Activated naive CD4-positive, alpha-beta T cell treated with anti-CD3 and anti-CD28 coated beads, Interleukin-2, amount 10 ng/mL, durations not matched to agents 7 days and 5 days (primary cell): ENCODE data around the gene RIPOR3.

Experiments used
- CTCF ChIA-PET: fragments of 350-600 bp; sonication (Branson Sonifier 250); formaldehyde crosslinking; loops from one replicate; lab custom pipeline; 2021; ENCODE audit warnings: antibody characterized with exemption; lab: Charles Lee
- DNase-seq: peaks from one replicate; pipeline ENCODE4 v3.0.0-alpha.2; 2020
- H3K27ac Mint-ChIP-seq: one replicate; pipeline ENCODE4 v1.8.0; 2021; ENCODE audit warnings: mild to moderate bottlenecking, moderate library complexity, mixed read lengths
- H3K27me3 Mint-ChIP-seq: one replicate; pipeline ENCODE4 v1.8.0; 2021; ENCODE audit warnings: mild to moderate bottlenecking, mixed read lengths
- H3K36me3 Mint-ChIP-seq: one replicate; pipeline ENCODE4 v1.8.0; 2021; ENCODE audit warnings: mixed read lengths
- H3K4me1 Mint-ChIP-seq: one replicate; pipeline ENCODE4 v1.8.0; 2021; ENCODE audit warnings: mixed read lengths
- H3K4me3 Mint-ChIP-seq: one replicate; pipeline ENCODE4 v1.8.0; 2021; ENCODE audit warnings: mild to moderate bottlenecking, moderate library complexity, mixed read lengths
- H3K9me3 Mint-ChIP-seq: one replicate; pipeline ENCODE4 v1.8.0; 2021; ENCODE audit warnings: mixed read lengths

The RIPOR3 gene

DNA sequence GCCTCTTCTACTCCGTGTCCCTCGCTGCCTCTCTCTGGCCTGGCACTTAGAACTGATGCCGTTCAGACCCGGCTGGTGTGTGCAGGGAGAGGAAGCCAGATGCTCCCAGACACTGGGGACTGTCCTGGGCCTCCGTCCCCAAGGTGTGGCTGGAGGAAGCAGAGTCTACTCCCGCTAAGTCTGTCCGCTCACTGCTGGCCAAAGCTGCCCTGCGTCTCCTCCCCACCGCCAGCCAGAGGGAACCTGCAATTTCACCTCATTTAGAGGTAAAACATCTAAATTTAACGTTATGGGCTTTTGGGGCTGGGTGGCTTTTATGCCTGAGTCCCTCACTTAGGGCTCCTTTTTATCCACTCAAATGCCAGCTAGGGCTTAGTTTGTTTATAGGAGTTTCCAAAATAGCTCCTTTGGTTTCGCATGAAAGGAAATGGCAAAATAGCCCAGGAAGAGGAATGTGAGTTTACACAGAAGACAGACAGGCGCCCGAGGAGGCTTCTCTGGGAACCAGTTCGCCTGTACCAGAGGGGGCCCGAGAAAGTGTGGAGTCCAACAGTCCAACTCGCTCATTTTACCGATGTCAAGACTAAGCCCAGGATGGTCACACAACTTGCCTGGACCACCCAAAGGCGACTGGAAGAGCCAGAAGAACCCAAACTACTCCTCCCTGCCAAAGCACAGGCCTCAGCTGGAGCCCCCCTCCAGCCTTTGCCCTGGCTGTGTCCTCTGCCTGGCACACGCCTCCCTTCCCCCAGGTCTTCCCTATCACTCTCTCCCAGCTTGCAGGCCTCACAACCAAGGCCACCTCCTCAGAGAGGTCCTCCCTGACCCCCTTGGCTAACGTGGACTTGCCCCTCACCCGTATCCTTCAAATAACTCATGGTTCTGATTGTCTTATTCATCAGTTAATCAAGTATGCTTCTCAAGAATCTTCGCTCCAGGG is 54.5 kb downstream of the RIPOR3 start:
- no peaks in the 10 kb centered on the region for H3K4me1 Mint-ChIP-seq
- H3K27me3 Mint-ChIP-seq = peaks cover 19% of the 10 kb centered on the region
- no peak overlapping the region for H3K4me3 Mint-ChIP-seq
- no peak for DNase-seq
- H3K36me3 Mint-ChIP-seq = no peaks in the 10 kb centered on the region
- CTCF ChIA-PET = interaction anchor here (0.7 to 1.5 kb wide), 5 partner anchors 11 to 344 kb away, joined by 3 to 5 read pairs (median 4); partner anchors contain the start of gene RIPOR3
- no peak overlapping the region for H3K27ac Mint-ChIP-seq
- H3K9me3 Mint-ChIP-seq = no peaks in the 10 kb centered on the region

DNA sequence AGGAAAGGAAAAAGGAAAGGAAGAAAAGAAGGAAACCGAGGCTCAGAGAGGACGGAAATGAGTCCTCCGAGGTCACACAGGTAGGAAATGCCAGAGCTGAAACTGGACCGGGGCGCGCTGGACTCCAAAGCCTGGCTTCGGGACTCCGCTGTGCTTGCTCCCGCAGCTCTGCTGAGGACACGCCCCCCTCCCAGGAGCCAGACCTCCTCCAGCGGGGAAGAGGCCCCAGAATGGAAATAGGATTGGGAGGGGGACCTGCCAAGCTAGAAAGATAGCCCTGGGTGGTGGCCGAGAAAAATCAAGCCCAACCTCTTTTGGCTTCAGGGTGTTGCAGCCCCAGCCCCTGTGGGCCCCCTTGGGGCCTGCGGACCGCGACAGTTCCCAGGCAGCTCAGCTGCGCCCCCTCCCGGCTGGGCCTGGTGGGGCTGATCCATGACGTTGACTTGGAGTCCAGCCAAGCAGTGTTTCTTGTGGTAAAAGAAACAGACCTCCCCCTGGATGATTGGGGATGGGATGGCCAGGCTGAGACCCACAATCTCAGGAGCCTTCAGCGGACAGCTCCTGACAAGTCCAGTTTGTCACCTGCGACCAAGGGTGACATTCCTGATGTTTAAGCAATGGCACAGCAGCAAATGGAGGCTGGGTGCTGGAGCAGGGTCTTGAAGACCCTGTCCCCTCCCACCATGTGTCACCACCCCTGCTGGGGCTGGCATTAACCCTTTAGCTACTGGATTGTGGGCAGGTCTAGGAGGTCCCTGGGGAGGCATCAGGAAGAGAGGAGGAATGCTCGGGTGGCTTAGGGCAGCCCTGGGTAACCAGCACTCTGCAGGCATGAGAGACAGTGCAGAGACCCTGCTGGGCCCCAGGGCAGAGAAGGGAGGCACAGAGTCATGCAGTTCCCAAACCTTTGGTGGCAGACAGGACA is 55.4 kb downstream of the RIPOR3 start:
- CTCF ChIA-PET = interaction anchor here (0.7 to 2.1 kb wide), 12 partner anchors 9 to 344 kb away, joined by 3 to 8 read pairs (median 4); partner anchors contain the start of gene RIPOR3
- DNase-seq = peak; percentile 68
- H3K36me3 Mint-ChIP-seq = no peaks in the 10 kb centered on the region
- no peaks in the 10 kb centered on the region for H3K4me1 Mint-ChIP-seq
- no peak overlapping the region for H3K27ac Mint-ChIP-seq
- no peaks in the 10 kb centered on the region for H3K9me3 Mint-ChIP-seq
- peaks cover 19% of the 10 kb centered on the region for H3K27me3 Mint-ChIP-seq
- H3K4me3 Mint-ChIP-seq = no peak overlapping the region

DNA sequence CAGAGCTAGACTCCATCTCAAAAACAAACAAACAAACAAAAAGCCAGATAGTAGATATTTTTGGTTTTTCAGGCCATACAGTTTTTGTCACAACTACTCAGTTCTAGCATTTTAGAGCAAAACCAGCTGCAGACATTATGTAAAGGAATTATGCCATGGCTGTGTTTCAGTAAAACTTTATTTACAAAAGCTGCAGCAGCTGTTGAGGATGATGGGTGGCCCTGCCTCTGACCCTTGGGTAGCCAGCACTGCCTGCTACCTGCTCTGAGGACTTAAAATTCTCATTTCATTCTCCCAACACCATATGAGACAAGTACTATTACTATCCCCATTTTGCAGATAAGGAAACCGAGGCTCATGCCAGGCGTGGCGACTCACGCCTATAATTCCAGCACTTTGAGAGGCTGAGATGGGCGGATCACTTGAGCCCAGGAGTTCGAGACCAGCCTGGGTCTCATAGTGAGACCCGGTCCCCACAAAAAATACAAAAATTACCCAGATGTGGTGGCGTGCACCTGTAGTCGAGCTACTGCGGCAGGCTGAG is 56.3 kb downstream of the RIPOR3 start:
- Mint-ChIP-seq H3K9me3 (no peaks in the 10 kb centered on the region), H3K27me3 (peaks cover 19% of the 10 kb centered on the region), H3K4me1 (no peaks in the 10 kb centered on the region), H3K36me3 (no peaks in the 10 kb centered on the region), H3K27ac (no peak overlapping the region), H3K4me3 (no peak overlapping the region)
- DNase-seq = no peak
- CTCF ChIA-PET = interaction anchor here (0.6 to 2.1 kb wide), 9 partner anchors 8 to 157 kb away, joined by 3 to 8 read pairs (median 5); partner anchors contain the start of gene RIPOR3

DNA sequence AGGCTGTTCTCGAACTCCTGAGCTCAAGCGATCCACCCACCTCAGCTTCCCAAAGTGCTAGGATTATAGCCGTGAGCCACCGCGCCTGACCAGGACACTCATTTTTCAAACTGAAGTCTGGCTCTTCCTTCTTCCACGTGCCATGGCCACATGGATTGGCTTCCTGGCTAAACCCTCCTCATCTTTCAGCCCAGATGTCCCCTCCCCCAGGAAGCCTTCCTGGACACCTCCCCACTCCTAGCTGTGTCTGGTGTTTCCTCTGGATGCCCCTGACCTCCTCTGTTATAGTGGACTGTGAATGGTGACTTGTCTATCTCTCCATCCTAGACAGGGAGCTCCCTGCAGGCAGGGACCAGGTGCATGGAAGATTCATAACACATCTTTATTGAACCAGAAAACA is 57.2 kb downstream of the RIPOR3 start:
- no peaks in the 10 kb centered on the region for H3K4me1 Mint-ChIP-seq
- peaks cover 19% of the 10 kb centered on the region for H3K27me3 Mint-ChIP-seq
- CTCF ChIA-PET = interaction anchor here (1.5 to 2.1 kb wide), 4 partner anchors 11 to 170 kb away, joined by 4 to 8 read pairs (median 5); no protein-coding TSS in a partner anchor
- H3K27ac Mint-ChIP-seq = no peak overlapping the region
- no peak overlapping the region for H3K4me3 Mint-ChIP-seq
- DNase-seq = no peak
- no peaks in the 10 kb centered on the region for H3K9me3 Mint-ChIP-seq
- no peaks in the 10 kb centered on the region for H3K36me3 Mint-ChIP-seq

DNA sequence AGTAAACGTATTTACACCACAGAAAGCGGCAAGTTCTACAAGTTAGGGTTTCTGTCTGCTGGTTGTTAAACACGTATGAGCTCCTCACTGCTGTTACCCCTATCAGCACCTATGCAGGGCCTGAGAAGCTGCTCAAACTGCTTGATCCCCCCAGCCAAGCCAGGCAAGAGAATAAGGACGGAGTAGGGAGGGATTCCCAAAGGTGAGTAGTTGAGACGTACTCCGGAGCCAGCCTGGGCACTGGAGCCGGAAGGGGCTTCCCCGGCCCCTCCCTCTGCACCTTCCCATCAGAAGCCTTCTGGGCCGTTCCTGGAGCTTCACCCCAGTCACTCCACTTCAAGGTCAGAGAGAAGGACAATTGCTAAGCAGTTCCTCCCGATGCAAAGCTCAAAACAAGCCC is 58.0 kb downstream of the RIPOR3 start:
- Mint-ChIP-seq H3K27ac (no peak overlapping the region), H3K36me3 (no peaks in the 10 kb centered on the region), H3K4me1 (no peaks in the 10 kb centered on the region), H3K27me3 (peaks cover 23% of the 10 kb centered on the region), H3K9me3 (no peaks in the 10 kb centered on the region), H3K4me3 (no peak overlapping the region)
- CTCF ChIA-PET = interaction anchor here (1.5 kb wide), 1 partner anchor 169 kb away, joined by 4 read pairs; no protein-coding TSS in a partner anchor
- DNase-seq = no peak

DNA sequence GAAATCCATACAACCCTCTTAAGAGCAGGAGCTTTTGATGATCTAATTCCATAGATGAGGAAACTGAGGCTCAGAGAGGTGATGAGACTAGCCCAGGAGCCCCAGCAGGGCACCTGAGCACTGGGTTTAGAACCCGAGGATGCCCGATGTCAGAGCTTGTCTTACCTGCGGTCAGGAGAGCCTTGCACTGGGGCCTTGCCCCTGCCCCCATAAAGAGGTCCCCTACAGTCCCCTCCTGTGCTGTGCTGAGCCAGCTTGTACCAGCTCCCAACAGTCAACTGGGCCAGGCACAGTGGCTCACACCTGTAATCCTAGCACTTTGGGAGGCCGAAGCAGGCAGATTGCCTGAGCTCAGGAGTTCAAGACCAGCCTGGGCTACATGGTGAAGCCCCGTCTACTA is 58.6 kb downstream of the RIPOR3 start:
- CTCF ChIA-PET = interaction anchor here (0.7 to 1.5 kb wide), 2 partner anchors 150 to 169 kb away, joined by 3 to 4 read pairs; no protein-coding TSS in a partner anchor
- Mint-ChIP-seq H3K4me1 (no peaks in the 10 kb centered on the region), H3K27me3 (peaks cover 30% of the 10 kb centered on the region), H3K4me3 (no peak overlapping the region), H3K27ac (no peak overlapping the region), H3K36me3 (no peaks in the 10 kb centered on the region), H3K9me3 (no peaks in the 10 kb centered on the region)
- no peak for DNase-seq

DNA sequence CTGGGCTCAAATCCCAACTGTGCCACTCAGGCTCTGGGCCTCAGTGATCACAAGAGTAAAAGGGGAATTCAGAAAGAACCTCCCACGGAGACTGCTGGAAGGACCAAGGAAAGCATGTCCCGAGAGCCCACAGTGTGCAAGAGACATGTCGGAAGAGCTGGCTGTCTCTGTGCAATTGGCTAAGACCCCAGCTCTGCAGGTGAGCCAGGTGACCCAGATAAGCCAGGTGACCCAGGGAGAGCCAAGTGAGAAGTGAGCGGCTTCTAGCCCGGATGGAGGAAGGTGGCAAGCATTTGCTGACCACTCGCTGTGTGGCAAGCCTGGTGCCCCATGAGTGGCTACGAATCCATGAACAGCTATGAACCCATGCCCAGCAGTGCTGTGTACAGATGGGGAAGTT is 59.1 kb downstream of the RIPOR3 start:
- no peaks in the 10 kb centered on the region for H3K4me1 Mint-ChIP-seq
- H3K4me3 Mint-ChIP-seq = no peak overlapping the region
- no peak for DNase-seq
- CTCF ChIA-PET = interaction anchor here (0.7 kb wide), 1 partner anchor 150 kb away, joined by 3 read pairs; no protein-coding TSS in a partner anchor
- no peaks in the 10 kb centered on the region for H3K36me3 Mint-ChIP-seq
- no peaks in the 10 kb centered on the region for H3K9me3 Mint-ChIP-seq
- no peak overlapping the region for H3K27ac Mint-ChIP-seq
- H3K27me3 Mint-ChIP-seq = peaks cover 28% of the 10 kb centered on the region

DNA sequence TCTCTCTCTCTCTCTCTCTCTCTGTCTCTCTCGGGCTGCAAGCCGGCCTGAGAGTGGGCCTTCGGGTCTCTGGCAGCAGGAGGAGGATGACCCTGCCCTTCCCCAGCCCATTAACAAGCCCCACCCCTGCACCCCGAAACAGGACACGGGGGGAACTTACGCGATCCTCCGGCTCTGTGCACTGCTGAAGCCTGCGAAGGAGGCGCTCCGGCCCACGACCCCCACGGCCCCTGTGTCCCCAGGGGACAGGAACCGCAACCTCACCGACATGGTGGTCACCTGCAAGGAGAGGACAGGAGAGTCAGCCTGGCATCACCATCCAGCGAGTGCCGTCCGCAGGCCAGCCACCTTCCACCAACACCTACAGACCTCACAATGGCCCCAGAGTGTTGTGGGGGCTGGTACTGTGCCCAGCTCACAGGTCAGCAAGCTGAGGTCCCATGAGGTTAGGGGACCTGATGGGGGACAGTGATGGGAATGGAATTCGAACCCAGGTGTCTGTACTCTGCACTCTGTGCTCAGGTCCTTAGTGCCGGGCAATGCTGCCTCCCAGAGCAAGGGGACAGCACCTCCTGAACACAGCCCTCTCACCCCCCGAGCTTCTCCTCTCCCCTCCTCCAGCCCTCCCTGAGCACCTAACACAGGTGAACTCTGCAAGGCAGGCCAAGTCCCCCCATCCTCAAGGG is 60.6 kb downstream of the RIPOR3 start:
- H3K27ac Mint-ChIP-seq = no peak overlapping the region
- no peaks in the 10 kb centered on the region for H3K9me3 Mint-ChIP-seq
- H3K27me3 Mint-ChIP-seq = peaks cover 24% of the 10 kb centered on the region
- no peaks in the 10 kb centered on the region for H3K4me1 Mint-ChIP-seq
- no peak overlapping the region for H3K4me3 Mint-ChIP-seq
- no peak for DNase-seq
- no peaks in the 10 kb centered on the region for H3K36me3 Mint-ChIP-seq
- CTCF ChIA-PET = no interaction called here

DNA sequence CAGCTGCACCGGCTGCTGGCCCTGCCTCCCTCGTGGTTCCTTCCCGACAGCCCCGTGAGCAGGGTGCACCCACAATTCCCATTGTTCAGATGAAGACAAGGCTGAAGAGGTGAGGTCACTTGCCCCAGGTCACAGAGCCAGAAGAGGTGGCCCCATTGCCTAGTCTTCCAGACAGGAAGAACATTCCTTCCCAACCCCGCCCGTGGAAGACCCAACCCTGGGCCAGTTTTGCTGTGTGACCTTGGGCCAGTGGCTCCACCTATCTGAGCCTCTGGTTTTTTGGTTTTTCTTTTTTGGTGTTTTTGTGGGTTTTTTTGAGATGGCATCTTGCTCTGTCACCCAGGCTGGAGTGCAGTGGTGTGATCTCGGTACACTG is 61.7 kb downstream of the RIPOR3 start:
- no peaks in the 10 kb centered on the region for H3K9me3 Mint-ChIP-seq
- peaks cover 22% of the 10 kb centered on the region for H3K27me3 Mint-ChIP-seq
- no peak overlapping the region for H3K4me3 Mint-ChIP-seq
- DNase-seq = no peak
- no peaks in the 10 kb centered on the region for H3K36me3 Mint-ChIP-seq
- H3K4me1 Mint-ChIP-seq = no peaks in the 10 kb centered on the region
- CTCF ChIA-PET = interaction anchor here (0.6 kb wide), 1 partner anchor 1255 kb away, joined by 4 read pairs; no protein-coding TSS in a partner anchor
- H3K27ac Mint-ChIP-seq = no peak overlapping the region

DNA sequence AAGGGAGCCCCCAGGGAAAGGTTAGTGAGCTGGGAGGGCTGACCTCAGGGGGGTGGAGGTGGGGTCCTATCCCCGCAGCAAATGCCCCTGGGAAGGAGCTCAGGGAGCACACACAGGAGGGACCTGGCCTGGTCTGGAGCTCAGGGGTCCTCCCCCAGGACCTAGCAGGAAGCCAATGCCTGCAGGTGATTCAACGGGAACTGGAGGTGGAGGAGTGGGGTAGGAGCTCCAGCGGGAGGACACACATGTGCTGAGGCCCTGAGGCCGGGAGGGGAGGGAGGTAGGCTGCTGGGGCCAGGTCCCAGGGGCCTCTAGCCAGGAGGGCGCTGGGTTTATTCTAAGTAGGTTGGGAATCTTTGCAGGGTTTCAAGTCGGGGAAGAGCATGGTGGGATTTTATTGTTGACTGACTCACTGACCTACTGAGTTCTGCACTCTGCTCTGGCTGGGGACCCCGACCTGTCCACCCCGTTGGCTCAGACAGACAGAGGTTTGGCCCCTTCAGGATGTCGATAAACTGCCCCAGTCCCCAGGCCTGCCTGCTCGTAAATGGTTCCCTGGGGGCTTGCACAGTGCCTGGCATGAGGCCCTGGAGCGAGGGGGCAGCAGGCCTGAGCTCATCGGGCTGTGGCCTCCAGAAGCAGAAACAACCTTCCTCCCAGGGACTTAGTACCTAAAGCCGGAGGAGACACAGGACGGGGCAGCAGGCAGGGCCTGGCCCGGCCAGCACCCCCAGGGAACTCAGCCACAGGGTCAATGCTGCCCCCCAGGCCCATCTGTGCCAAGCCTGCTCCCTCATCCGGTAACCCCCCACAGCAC is 62.3 kb downstream of the RIPOR3 start:
- DNase-seq = no peak
- no peaks in the 10 kb centered on the region for H3K4me1 Mint-ChIP-seq
- no peaks in the 10 kb centered on the region for H3K9me3 Mint-ChIP-seq
- no peaks in the 10 kb centered on the region for H3K36me3 Mint-ChIP-seq
- peaks cover 22% of the 10 kb centered on the region for H3K27me3 Mint-ChIP-seq
- CTCF ChIA-PET = interaction anchor here (0.6 to 1.2 kb wide), 3 partner anchors 41 to 1256 kb away, joined by 3 to 4 read pairs (median 3); no protein-coding TSS in a partner anchor
- H3K27ac Mint-ChIP-seq = no peak overlapping the region
- no peak overlapping the region for H3K4me3 Mint-ChIP-seq

DNA sequence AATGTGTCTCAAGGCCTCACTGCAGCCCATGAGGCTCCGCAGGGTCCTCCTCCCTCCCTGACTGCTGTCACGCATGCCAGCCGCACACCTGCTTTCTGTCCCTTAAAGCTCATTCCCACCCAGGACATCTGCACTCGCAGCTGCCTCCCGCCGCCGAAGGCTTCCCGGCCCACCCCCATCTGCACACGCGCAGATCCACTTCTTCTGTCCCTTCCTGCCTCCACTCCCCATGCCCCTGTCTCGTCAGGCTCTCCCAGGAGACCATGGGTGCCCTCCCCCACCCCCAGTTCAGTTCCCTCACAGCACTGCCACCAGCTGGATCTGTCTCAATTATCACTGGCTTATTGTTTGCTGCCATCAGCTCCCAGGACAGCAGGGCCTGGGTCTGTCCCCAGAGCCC is 63.0 kb downstream of the RIPOR3 start:
- Mint-ChIP-seq H3K27ac (no peak overlapping the region), H3K36me3 (no peaks in the 10 kb centered on the region), H3K4me3 (no peak overlapping the region), H3K9me3 (no peaks in the 10 kb centered on the region), H3K4me1 (no peaks in the 10 kb centered on the region), H3K27me3 (peaks cover 22% of the 10 kb centered on the region)
- CTCF ChIA-PET = interaction anchor here (1.1 to 1.2 kb wide), 2 partner anchors 40 to 121 kb away, joined by 3 read pairs; no protein-coding TSS in a partner anchor
- no peak for DNase-seq

DNA sequence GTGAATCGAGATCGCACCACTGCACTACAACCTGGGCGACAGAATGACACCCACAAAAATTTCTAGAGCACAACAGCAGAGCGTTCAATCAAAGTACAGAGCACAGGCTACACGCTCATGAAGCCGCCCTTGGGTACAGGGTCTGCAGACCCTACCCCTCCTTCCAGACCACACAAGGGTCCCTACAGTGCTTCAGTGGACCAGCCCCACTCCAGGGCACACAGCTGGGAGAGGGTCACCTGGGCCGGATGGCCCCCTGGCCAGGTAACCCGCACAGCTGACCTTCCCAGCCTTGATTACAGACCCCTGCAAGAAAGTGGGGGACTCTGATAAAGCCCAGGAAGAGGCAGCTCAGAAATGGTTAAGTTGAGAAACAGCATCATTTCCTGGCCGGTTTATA is 63.6 kb downstream of the RIPOR3 start:
- H3K9me3 Mint-ChIP-seq = no peaks in the 10 kb centered on the region
- H3K4me1 Mint-ChIP-seq = no peaks in the 10 kb centered on the region
- H3K4me3 Mint-ChIP-seq = no peak overlapping the region
- H3K36me3 Mint-ChIP-seq = no peaks in the 10 kb centered on the region
- no peak for DNase-seq
- H3K27me3 Mint-ChIP-seq = peaks cover 20% of the 10 kb centered on the region
- no peak overlapping the region for H3K27ac Mint-ChIP-seq
- CTCF ChIA-PET = interaction anchor here (1.0 to 1.2 kb wide), 2 partner anchors 11 to 39 kb away, joined by 3 read pairs; no protein-coding TSS in a partner anchor
